ENCODE data around the gene PDXP.

PDXP gene

GRCh38 chr22:37704645-37705044, 46.1 kb downstream of the PDXP start:
- no peak for DNase-seq

GRCh38 chr22:37705205-37705604, 46.7 kb downstream of the PDXP start:
- no peak for DNase-seq

DNA sequence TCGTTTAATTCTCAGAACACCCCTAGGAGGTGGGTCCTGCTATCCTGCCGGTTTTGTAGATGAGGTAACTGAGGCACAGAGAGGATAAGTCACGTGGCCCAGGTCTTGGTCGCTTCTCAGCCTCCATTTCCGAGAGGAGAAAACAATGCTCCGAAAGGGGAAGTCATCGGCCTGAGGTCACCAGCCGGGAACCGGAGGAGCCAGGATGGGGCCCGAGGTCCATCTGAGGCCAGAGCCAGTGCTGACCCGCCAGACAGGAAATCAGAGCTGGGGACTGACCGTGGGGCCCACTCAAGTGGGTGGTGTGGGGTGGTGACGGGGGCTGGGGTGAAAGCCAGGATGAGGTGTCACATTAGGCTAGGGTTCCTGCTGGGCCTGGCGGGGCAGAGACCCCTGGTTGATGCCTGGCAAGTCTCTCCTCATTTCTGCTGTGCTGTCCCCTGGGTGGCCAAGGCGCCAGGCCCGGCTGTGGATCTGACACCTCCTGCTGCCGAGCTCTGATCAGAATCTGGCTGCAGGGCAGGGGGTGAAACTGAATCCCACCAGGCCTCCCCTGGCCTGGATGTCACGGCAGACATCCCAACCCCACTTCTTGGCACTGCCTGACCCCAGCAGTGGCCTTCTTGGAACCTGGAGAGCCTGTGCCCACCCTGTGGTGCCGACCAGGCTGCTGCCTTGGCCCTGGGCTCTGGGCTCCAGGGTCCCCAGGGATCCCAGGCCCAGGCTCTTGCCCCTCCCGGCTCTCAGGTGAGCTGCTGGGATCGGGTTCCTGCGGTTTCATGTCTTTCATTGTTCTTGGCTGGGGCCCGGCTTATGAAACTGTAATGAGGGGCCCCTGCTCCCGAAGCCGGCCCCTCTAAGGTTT, 50.3 kb downstream of the PDXP start:
- no peak for DNase-seq

GRCh38 chr22:37709445-37709765, 50.9 kb downstream of the PDXP start:
- no peak for DNase-seq

DNA sequence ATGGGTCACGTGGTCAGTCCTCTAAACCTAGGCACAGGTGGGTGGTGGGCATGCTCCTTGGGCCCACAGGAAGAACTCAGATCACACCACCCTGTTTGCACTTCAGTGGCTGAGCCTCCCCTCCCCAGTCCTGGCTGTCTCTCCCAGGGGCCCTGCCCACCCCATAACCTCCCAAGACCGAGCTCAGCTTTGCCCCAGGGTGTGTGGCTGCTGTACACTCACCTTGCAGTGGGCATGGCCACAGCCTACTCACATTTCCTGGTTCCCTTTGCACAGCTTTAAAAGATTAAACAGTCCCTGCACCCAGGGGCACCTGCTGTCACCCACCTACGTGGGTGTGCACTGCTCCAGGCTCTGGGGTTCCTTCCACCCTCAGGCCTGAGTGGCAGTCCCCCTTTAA, 52.2 kb downstream of the PDXP start:
- DNase-seq, result no peak

DNA sequence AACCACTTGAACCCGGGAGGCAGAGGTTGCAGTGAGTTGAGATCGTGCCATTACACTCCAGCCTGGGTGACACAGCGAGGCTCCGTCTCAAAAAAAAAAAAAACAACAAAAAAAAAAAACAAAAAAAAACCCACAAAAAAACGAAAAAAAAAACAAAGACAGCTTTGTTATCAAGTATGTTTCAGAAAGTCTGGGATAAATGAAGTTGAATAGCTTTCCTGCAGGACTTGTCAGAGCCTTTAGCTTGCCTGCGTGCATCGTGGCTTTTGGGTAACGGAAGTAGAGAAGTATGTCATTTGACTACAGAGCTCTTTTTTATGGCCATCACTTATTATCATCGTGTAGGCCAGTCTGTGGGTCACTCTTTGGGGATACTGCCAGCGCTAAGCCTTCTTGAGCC, 53.0 kb downstream of the PDXP start:
- no peak for DNase-seq

GRCh38 chr22:37713761-37714160, 55.2 kb downstream of the PDXP start:
- DNase-seq, result no peak

DNA sequence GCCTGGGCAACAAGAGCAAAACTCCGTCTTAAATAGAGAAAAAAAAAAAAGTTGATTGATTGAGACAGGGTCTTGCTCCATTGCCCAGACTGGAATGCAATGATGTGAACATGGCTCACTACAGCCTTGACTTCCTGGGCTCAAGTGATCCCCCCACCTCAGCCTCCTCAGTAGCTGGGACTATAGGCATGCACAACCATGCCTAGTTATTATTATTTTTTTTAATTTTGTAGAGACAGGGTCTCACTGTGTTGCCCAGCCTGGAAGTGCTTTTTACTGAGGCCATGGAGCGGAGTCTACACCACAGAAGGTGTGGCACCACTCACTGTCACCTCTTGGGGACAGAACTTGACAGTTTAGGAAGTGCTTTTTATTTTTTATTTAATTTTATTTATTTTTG, 56.1 kb downstream of the PDXP start:
- no peak for DNase-seq

- DNase-seq, result no peak
Observed at GRCh38 chr22:37715760-37716159, 57.2 kb downstream of the PDXP start.

Measured in EL (cell line).